ENCODE results near the gene NTM.

GRCh38 chr11:132373405-132374143 lies 1003.2 kb downstream of the NTM start:
- TF ChIP-seq POLR2A (IDR thresholded peaks at IDR 0.05; ENCODE audit: low read depth, low read length) (no peak), POLR2AphosphoS5 (IDR thresholded peaks at IDR 0.05; ENCODE audit: low read depth, low read length) (no peak), TAF1 (IDR thresholded peaks at IDR 0.05; ENCODE audit: low read depth, low read length) (no peak), POU2F2 (IDR thresholded peaks at IDR 0.05; ENCODE audit: low read depth, low read length) (no peak)

Data from GM12891 (cell line).